ENCODE measurements around the gene GALM. TPM values are rescaled to one million over a fixed set of nuclear protein-coding genes. Genes with fewer than 3 reads are reported as not detected.
"Not testable (repeated sequence)": the region's sequence is repeated elsewhere in the genome, so short reads cannot be mapped to it uniquely, and the experiment has no call there.

GALM gene
- total RNA-seq, 1 experiment from 2014 or later = 48.7 TPM

DNA sequence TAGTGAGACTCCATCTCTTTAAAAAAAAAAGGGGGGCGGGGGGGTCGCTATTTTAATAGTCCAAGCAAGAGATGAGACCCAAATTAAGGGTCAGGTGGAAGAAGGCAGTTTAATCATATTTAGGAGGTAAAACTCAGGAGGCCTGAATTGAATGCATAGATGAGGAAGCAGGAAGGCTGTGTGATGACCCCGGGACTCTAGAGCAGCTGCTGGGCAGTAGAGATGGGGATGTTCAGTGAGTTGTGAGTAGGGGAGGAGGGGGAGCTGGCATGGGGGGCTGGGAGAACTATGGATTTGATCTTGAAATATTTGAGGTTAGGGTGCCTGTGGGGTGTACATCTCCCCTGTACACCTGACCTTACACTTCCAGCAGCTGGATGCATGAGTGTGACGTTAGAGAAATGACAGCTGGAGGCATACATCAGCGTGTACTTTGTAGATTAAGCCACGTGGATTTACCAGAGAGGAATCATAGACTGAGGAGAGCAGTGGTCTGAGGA is 41.0 kb downstream of the GALM start:
- H3K27ac Mint-ChIP-seq (ENCODE audit: unreplicated experiment) = no peak overlapping the region
- Histone ChIP-seq H3K4me1 (no peaks in the 10 kb centered on the region), H3K27me3 (replicated peaks; ENCODE audit: control insufficient read depth, insufficient read depth, low read length) (no peaks in the 10 kb centered on the region), H3K36me3 (ENCODE audit: control insufficient read depth, insufficient read depth, low read length) (peaks cover 2% of the 10 kb centered on the region; the same call in 1 of the 2 replicates), H3K4me3 (ENCODE audit: low read depth, low read length) (no peak overlapping the region), H3K9me3 (no peaks in the 10 kb centered on the region)
- no peak for TF ChIP-seq CTCF (IDR thresholded peaks at IDR 0.05; ENCODE audit: insufficient read depth in 1 of 2, low read depth in 1 of 2, low read length in 1 of 2, severe bottlenecking in 1 of 2, unreplicated experiment in 1 of 2)
- BruUV-seq (replicated peaks) = no TSS peak
- peaks cover 20% of the 10 kb centered on the region for H3K36me3 Mint-ChIP-seq (ENCODE audit: insufficient read depth, unreplicated experiment)
- DNase-seq = no peak
- intact Hi-C loops (cut with micrococcal nuclease; ENCODE audit: unreplicated experiment) = no loop called here
- ChIA-PET CTCF (interaction anchor here (0.6 kb wide), 1 partner anchor 400 kb away, joined by 3 read pairs; no protein-coding TSS in a partner anchor), POLR2A (no interaction called here)
- peaks cover 8% of the 10 kb centered on the region for H3K4me1 Mint-ChIP-seq (ENCODE audit: low read depth, unreplicated experiment)
- H3K9me3 Mint-ChIP-seq (ENCODE audit: unreplicated experiment) = peaks cover 16% of the 10 kb centered on the region
- no peaks in the 10 kb centered on the region for H3K27me3 Mint-ChIP-seq (ENCODE audit: insufficient read depth, unreplicated experiment)
- H3K4me3 Mint-ChIP-seq (ENCODE audit: unreplicated experiment) = no peak overlapping the region

GRCh38 chr2:38708491-38708890 is 42.6 kb downstream of the GALM start:
- H3K4me1 Mint-ChIP-seq (ENCODE audit: low read depth, unreplicated experiment); CTCF ChIA-PET; DNase-seq; BruUV-seq (replicated peaks); H3K27me3 ChIP-seq (replicated peaks; ENCODE audit: control insufficient read depth, insufficient read depth, low read length); H3K4me1 ChIP-seq; H3K27me3 Mint-ChIP-seq (ENCODE audit: insufficient read depth, unreplicated experiment); H3K4me3 ChIP-seq (ENCODE audit: low read depth, low read length); H3K36me3 ChIP-seq (ENCODE audit: control insufficient read depth, insufficient read depth, low read length); intact Hi-C loops (cut with micrococcal nuclease; ENCODE audit: unreplicated experiment); H3K27ac Mint-ChIP-seq (ENCODE audit: unreplicated experiment); H3K9me3 ChIP-seq; H3K4me3 Mint-ChIP-seq (ENCODE audit: unreplicated experiment): not testable (repeated sequence)
- H3K36me3 Mint-ChIP-seq (ENCODE audit: insufficient read depth, unreplicated experiment) = peaks cover 29% of the 10 kb centered on the region
- peaks cover 18% of the 10 kb centered on the region for H3K9me3 Mint-ChIP-seq (ENCODE audit: unreplicated experiment)
- POLR2A ChIA-PET = interaction anchor here (0.6 kb wide), 1 partner anchor 247 kb away, joined by 4 read pairs; no protein-coding TSS in a partner anchor

- H3K4me1 Mint-ChIP-seq (ENCODE audit: low read depth, unreplicated experiment) = no peaks in the 10 kb centered on the region
- H3K9me3 Mint-ChIP-seq (ENCODE audit: unreplicated experiment) = peaks cover 18% of the 10 kb centered on the region
- ChIA-PET POLR2A (interaction anchor here (1.2 kb wide), 1 partner anchor 43 kb away, joined by 6 read pairs; the partner anchor contains the start of gene SRSF7), CTCF (no interaction called here)
- intact Hi-C loops (cut with micrococcal nuclease; ENCODE audit: unreplicated experiment) = no loop called here
- peaks cover 29% of the 10 kb centered on the region for H3K36me3 Mint-ChIP-seq (ENCODE audit: insufficient read depth, unreplicated experiment)
- BruUV-seq (replicated peaks) = no TSS peak
- no peaks in the 10 kb centered on the region for H3K4me1 ChIP-seq
- no peaks in the 10 kb centered on the region for H3K27me3 Mint-ChIP-seq (ENCODE audit: insufficient read depth, unreplicated experiment)
- TF ChIP-seq CTCF (IDR thresholded peaks at IDR 0.05; ENCODE audit: insufficient read depth in 1 of 2, low read depth in 1 of 2, low read length in 1 of 2, severe bottlenecking in 1 of 2, unreplicated experiment in 1 of 2) = no peak
- H3K27me3 ChIP-seq (replicated peaks; ENCODE audit: control insufficient read depth, insufficient read depth, low read length) = no peaks in the 10 kb centered on the region
- H3K4me3 Mint-ChIP-seq (ENCODE audit: unreplicated experiment) = no peak overlapping the region
- DNase-seq = no peak
- H3K27ac Mint-ChIP-seq (ENCODE audit: unreplicated experiment) = no peak overlapping the region
- peaks cover 3% of the 10 kb centered on the region; the same call in 1 of the 2 replicates for H3K36me3 ChIP-seq (ENCODE audit: control insufficient read depth, insufficient read depth, low read length)
- H3K9me3 ChIP-seq = no peaks in the 10 kb centered on the region
- H3K4me3 ChIP-seq (ENCODE audit: low read depth, low read length) = no peak overlapping the region
Measured at GRCh38 chr2:38708900-38709566, 43.1 kb downstream of the GALM start.
